Right atrium auricular region (tissue), 2 donors: ENCODE data around the gene OR12D3. TPM values are rescaled to one million over a fixed set of nuclear protein-coding genes. Genes with fewer than 3 reads are reported as not detected.

ENCODE experiments used
- DNase-seq: peaks from one replicate; pipeline ENCODE4 v3.0.0-alpha.2; 2019; ENCODE audit warnings: low spot score
- H3K27ac ChIP-seq, 2 donors: fragments of 200-600 bp; sonication (generic); 1 replicate in 1 of 2; 2 replicates in 1 of 2; pipeline ENCODE4 v1.5.1; 2016 to 2019
- H3K27me3 ChIP-seq, 2 donors: fragments of 200-600 bp; sonication (generic); one replicate each; pipeline versions ENCODE4 v1.5.1 to v1.6.0; 2017 to 2019
- H3K36me3 ChIP-seq: fragments of 200-600 bp; sonication (generic); one replicate; pipeline ENCODE4 v1.5.1; 2016
- H3K4me1 ChIP-seq, 2 donors: fragments of 200-600 bp; sonication (generic); one replicate each; pipeline versions ENCODE4 v1.5.1 to v1.6.0; 2017 to 2019
- H3K4me3 ChIP-seq, 2 donors: fragments of 200-600 bp; sonication (generic); 1 replicate in 1 of 2; 2 replicates in 1 of 2; pipeline ENCODE4 v1.5.1; 2017 to 2019; ENCODE audit warnings: mild to moderate bottlenecking in 1 of 2, moderate library complexity in 1 of 2
- H3K9me3 ChIP-seq, 2 donors: fragments of 200-600 bp; sonication (generic); one replicate each; pipeline ENCODE4 v1.5.1; 2019
- total RNA-seq, 2 donors: library from RNA; depleted of rRNA; stranded (reverse); fragments of >200 nt; gene quantifications; one replicate each; pipeline ENCODE4 v1.1.0, GENCODE V29; 2016
- TF ChIP-seq, protein P1 (sequence below), 2 donors: fragments of 200-600 bp; sonication (generic); IDR thresholded peaks; one replicate each; pipeline ENCODE4 v1.5.1; 2019; ENCODE audit warnings: antibody characterized with exemption in 2 of 2

The OR12D3 gene
- total RNA-seq, 2 donors from 2014 or later = not detected

DNA sequence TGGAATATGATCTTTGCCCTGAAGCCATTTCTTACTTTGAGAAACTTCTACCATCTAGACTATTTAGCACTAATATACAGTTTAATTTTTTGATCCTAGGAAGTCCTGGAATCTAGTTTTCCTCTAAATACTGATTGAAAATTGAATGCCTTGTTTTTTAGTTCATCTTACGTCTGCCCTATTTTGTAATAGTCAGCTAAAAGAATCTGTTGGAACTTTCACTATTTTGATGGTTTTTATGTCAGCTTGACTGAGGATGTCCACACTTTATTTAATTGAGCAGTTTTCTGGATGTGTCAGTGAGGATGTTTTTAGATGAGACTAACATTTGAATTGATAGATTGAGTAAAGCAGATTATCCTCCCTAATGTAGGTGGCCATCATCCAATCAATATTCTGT lies 28.7 kb upstream of the OR12D3 start:
- H3K36me3 ChIP-seq = no peaks in the 10 kb centered on the region
- H3K4me1 ChIP-seq = no peaks in the 10 kb centered on the region
- TF ChIP-seq, protein P1, sequence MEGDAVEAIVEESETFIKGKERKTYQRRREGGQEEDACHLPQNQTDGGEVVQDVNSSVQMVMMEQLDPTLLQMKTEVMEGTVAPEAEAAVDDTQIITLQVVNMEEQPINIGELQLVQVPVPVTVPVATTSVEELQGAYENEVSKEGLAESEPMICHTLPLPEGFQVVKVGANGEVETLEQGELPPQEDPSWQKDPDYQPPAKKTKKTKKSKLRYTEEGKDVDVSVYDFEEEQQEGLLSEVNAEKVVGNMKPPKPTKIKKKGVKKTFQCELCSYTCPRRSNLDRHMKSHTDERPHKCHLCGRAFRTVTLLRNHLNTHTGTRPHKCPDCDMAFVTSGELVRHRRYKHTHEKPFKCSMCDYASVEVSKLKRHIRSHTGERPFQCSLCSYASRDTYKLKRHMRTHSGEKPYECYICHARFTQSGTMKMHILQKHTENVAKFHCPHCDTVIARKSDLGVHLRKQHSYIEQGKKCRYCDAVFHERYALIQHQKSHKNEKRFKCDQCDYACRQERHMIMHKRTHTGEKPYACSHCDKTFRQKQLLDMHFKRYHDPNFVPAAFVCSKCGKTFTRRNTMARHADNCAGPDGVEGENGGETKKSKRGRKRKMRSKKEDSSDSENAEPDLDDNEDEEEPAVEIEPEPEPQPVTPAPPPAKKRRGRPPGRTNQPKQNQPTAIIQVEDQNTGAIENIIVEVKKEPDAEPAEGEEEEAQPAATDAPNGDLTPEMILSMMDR (IDR thresholded peaks at IDR 0.05) = no peak
- DNase-seq = no peak
- H3K27ac ChIP-seq = no peak overlapping the region
- no peak overlapping the region for H3K4me3 ChIP-seq
- no peaks in the 10 kb centered on the region for H3K9me3 ChIP-seq
- no peaks in the 10 kb centered on the region for H3K27me3 ChIP-seq

- Histone ChIP-seq H3K27ac (no peak overlapping the region), H3K27me3 (no peaks in the 10 kb centered on the region), H3K4me1 (no peaks in the 10 kb centered on the region), H3K9me3 (no peaks in the 10 kb centered on the region), H3K36me3 (no peaks in the 10 kb centered on the region), H3K4me3 (no peak overlapping the region)
- TF ChIP-seq, protein P1 (IDR thresholded peaks at IDR 0.05) = no peak
- no peak for DNase-seq
Measured at GRCh38 chr6:29399525-29399924, 24.4 kb upstream of the OR12D3 start.

DNA sequence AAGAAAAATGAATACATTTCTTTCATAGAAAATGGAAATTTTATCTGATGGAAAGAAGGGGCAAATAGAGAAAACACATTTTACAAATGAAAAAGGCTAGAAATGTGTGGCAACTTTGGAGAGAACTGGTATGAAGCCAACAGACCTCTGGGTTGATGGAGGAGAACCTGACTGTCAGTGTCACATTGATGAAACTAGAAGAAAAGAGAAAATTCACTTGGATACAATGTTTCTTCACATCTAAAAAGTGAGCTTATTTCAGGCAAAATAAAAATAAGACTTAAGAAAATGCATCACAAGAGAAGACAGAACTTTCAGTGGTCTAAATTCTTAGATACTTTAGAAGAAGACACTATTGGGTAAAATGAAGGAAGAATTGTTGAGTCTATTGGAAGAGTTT lies 20.2 kb upstream of the OR12D3 start, which contains the start of gene OR12D2:
OR12D2 (plus strand) TSS at position 301 of the 400 bp plus-strand sequence. CDS start 1,069 bp downstream, outside the sequence.
- H3K4me1 ChIP-seq = no peaks in the 10 kb centered on the region
- no peaks in the 10 kb centered on the region for H3K9me3 ChIP-seq
- no peak within 1 kb of the TSS for H3K27ac ChIP-seq
- H3K27me3 ChIP-seq = no peaks in the 10 kb centered on the region
- TF ChIP-seq, protein P1 (IDR thresholded peaks at IDR 0.05) = no peak
- no peak for DNase-seq
- H3K4me3 ChIP-seq = no peak within 1 kb of the TSS
- no peaks in the 10 kb centered on the region for H3K36me3 ChIP-seq

- no peak for DNase-seq
- Histone ChIP-seq H3K36me3 (no peaks in the 10 kb centered on the region), H3K27ac (no peak overlapping the region), H3K4me1 (no peaks in the 10 kb centered on the region), H3K4me3 (no peak overlapping the region), H3K9me3 (no peaks in the 10 kb centered on the region), H3K27me3 (no peaks in the 10 kb centered on the region)
- TF ChIP-seq, protein P1 (IDR thresholded peaks at IDR 0.05) = no peak
Measured at GRCh38 chr6:29388533-29388932, 13.4 kb upstream of the OR12D3 start.

DNA sequence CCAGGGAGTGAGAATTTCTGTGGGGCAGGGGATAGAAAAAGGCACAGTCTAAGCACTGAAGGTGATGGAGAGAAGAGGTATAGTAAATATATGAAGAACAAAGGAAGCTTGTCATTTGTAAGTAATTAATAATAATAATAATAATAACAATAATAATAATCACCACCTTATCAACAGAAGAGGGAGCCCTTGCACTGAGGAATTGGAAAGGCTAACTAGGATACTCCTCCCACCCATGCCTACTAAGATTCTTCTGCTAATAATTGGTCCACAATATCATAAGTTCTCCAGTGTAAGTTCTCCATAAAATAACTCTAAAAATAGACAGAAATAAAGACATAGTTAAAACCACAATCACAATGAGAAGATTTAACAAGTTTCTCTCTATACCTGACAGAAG lies 912 bp upstream of the OR12D3 start:
- TF ChIP-seq, protein P1 (IDR thresholded peaks at IDR 0.05) = no peak
- DNase-seq = no peak
- no peaks in the 10 kb centered on the region for H3K36me3 ChIP-seq
- no peaks in the 10 kb centered on the region for H3K27me3 ChIP-seq
- peaks cover 0 to 3% of the 10 kb centered on the region in 2 donors for H3K9me3 ChIP-seq
- H3K27ac ChIP-seq = no peak overlapping the region
- H3K4me3 ChIP-seq = no peak overlapping the region
- H3K4me1 ChIP-seq = no peaks in the 10 kb centered on the region

GRCh38 chr6:29368765-29369164 lies 6.3 kb downstream of the OR12D3 start, which contains the start of gene OR5V1:
Gene OR5V1 (minus strand): TSS chr6:29368865. CDS start chr6:29356195, 12,670 bp downstream.
- TF ChIP-seq, protein P1 (IDR thresholded peaks at IDR 0.05) = no peak
- Histone ChIP-seq H3K4me3 (no peak within 1 kb of the TSS), H3K9me3 (no peaks in the 10 kb centered on the region), H3K36me3 (no peaks in the 10 kb centered on the region), H3K27me3 (no peaks in the 10 kb centered on the region), H3K27ac (no peak within 1 kb of the TSS), H3K4me1 (no peaks in the 10 kb centered on the region)
- DNase-seq = no peak
